DND-41 (cell line): ENCODE data around the gene SEC14L5.

Source experiments
- CTCF ChIP-seq: IDR thresholded peaks from 2 replicates; pipeline ENCODE4 v1.5.1; 2012; ENCODE audit warnings: borderline replicate concordance, low read length, moderate library complexity, mild to moderate bottlenecking; ENCODE audit not compliant: poor library complexity, severe bottlenecking; ENCODE audit errors: extremely low read depth
- EZH2 ChIP-seq: IDR thresholded peaks from 3 replicates; pipeline ENCODE4 v1.6.1; 2012; ENCODE audit warnings: borderline replicate concordance, low read depth, mild to moderate bottlenecking, moderate library complexity, low read length, inconsistent platforms; ENCODE audit not compliant: severe bottlenecking

DNA sequence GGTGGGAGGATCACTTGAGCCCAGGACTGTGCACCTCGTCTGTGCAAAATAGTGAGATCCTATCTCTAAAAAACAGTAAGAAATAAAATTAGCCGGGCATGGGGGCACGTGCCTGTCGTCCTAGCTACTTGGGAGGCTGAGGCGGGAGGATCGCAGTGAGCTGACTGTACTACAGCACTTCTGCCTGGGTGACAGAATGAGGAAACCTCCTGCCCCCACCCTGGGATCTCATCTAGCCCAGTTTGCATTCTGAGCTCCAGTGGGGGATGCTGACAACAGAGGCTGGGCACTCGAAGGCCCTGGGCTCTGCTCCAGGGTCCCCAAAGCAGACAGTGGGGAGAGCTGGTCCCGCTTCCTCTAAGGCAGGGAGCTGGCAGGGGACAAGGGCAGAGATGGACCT lies 68.5 kb downstream of the SEC14L5 start:
- TF ChIP-seq CTCF, result no peak
- TF ChIP-seq EZH2, result no peak
